Measurements from ENCODE around the gene SKIL.

DNA sequence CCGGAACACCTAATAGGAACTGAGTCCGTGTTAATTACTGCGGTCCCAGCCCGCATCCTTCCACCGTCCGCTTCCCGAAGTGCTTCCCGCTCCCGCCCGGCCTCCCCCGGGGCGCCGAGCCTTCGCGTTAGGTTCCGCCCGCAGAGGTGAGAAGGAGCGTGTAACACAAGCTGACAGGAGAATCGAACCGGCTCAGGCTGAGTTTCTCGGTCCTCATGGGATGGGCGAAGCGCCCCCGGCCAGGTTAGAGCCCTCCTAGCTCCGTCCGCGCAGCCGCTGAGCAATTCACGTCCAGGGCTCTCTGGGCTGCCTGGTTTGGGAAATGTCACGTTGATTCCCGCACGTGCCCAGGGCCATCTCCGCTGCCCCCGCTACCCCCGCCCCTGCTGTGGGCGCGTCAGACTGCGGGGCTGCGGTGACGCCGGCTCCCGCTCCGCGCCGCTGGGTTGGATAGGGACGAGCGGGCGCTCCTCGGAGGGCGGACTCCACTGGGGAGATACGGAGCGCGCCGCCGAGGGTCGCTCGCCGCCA lies 62.1 kb downstream of the SKIL start:
- TF ChIP-seq POLR2A (IDR thresholded peaks at IDR 0.05; ENCODE audit: low read length) = no peak
- no peak for TF ChIP-seq GATA1 (IDR thresholded peaks at IDR 0.05; ENCODE audit: low read depth, low read length)
